Ascending aorta (tissue), 2 donors: ENCODE results near the gene TMC1. TPM values are rescaled to one million over a fixed set of nuclear protein-coding genes. Genes with fewer than 3 reads are reported as not detected.

Experiments used
- DNase-seq, 2 donors: peaks; one replicate each; pipeline ENCODE4 v3.0.0-alpha.2; 2019; ENCODE audit warnings: low spot score in 2 of 2
- H3K27ac ChIP-seq, 2 donors: fragments of 200-600 bp; sonication (generic); one replicate each; pipeline ENCODE4 v1.5.1; 2016 to 2017; ENCODE audit warnings: mild to moderate bottlenecking in 1 of 2
- H3K27me3 ChIP-seq: fragments of 200-600 bp; sonication (generic); one replicate; pipeline ENCODE4 v1.5.1; 2017
- H3K36me3 ChIP-seq, 2 donors: fragments of 200-600 bp; sonication (generic); one replicate each; pipeline ENCODE4 v1.5.1; 2016
- H3K4me1 ChIP-seq, 2 donors: fragments of 200-600 bp; sonication (generic); one replicate each; pipeline ENCODE4 v1.5.1; 2016 to 2017; ENCODE audit warnings: mild to moderate bottlenecking in 1 of 2
- H3K4me3 ChIP-seq, 2 donors: fragments of 200-600 bp; sonication (generic); one replicate each; pipeline ENCODE4 v1.5.1; 2016 to 2017; ENCODE audit warnings: mild to moderate bottlenecking in 1 of 2
- H3K9me3 ChIP-seq, 2 donors: fragments of 200-600 bp; sonication (generic); one replicate each; pipeline ENCODE4 v1.5.1; 2016
- CTCF ChIP-seq, 3 experiments: fragments of 200-600 bp in 2 of 3; fragments of 450-650 bp in 1 of 3; sonication (generic) in 2 of 3; IDR thresholded peaks; one replicate each; pipeline ENCODE4 v1.5.1; 2016 to 2019; ENCODE audit warnings: antibody characterized with exemption in 3 of 3, mild to moderate bottlenecking in 1 of 3, moderate library complexity in 1 of 3
- intact Hi-C: fragments of 100-400 bp; cut with DNase I; formaldehyde crosslinking; loops from one replicate; pipeline ENCODE4 v1.15.1; 2023
- total RNA-seq: library from RNA; depleted of rRNA; stranded (reverse); fragments of >200 nt; gene quantifications from one replicate; pipeline ENCODE4 v1.1.0, GENCODE V29; 2016

TMC1 gene
- total RNA-seq, 1 donor from 2014 or later: not detected

GRCh38 chr9:72874344-72874743 is 352.9 kb downstream of the TMC1 start:
- Histone ChIP-seq H3K27ac (peak overlapping the region; percentile 19 to 26), H3K4me1 (peaks cover 3 to 29% of the 10 kb centered on the region in 2 donors), H3K36me3 (no peaks in the 10 kb centered on the region), H3K27me3 (no peaks in the 10 kb centered on the region), H3K9me3 (no peaks in the 10 kb centered on the region), H3K4me3 (no peak overlapping the region)
- intact Hi-C loops: loop anchor here (5.0 kb wide), 1 partner anchor 208 kb away; no protein-coding TSS in a partner anchor
- TF ChIP-seq CTCF (IDR thresholded peaks at IDR 0.05): no peak
- no peak for DNase-seq

- no peaks in the 10 kb centered on the region for H3K36me3 ChIP-seq
- H3K9me3 ChIP-seq: no peaks in the 10 kb centered on the region
- H3K27me3 ChIP-seq: no peaks in the 10 kb centered on the region
- H3K4me3 ChIP-seq: no peak overlapping the region
- no peak for TF ChIP-seq CTCF (IDR thresholded peaks at IDR 0.05)
- peaks cover 3 to 29% of the 10 kb centered on the region in 2 donors for H3K4me1 ChIP-seq
- intact Hi-C loops: no loop called here
- H3K27ac ChIP-seq: peak overlapping the region; percentile 4 to 19
- DNase-seq: no peak
These were observed 353.8 kb downstream of the TMC1 start for GRCh38 chr9:72875221-72875620.

- H3K4me1 ChIP-seq: peaks cover 0 to 11% of the 10 kb centered on the region in 2 donors
- H3K27ac ChIP-seq: peak overlapping the region in 1 of 2 donors; percentile 73
- intact Hi-C loops: no loop called here
- H3K9me3 ChIP-seq: no peaks in the 10 kb centered on the region
- no peak overlapping the region for H3K4me3 ChIP-seq
- no peak for DNase-seq
- no peak for TF ChIP-seq CTCF (IDR thresholded peaks at IDR 0.05)
- H3K36me3 ChIP-seq: no peaks in the 10 kb centered on the region
- H3K27me3 ChIP-seq: no peaks in the 10 kb centered on the region
These were observed 359.4 kb downstream of the TMC1 start for GRCh38 chr9:72880821-72881220.

GRCh38 chr9:72882117-72882775 is 360.8 kb downstream of the TMC1 start:
- Histone ChIP-seq H3K4me3 (no peak overlapping the region), H3K27ac (peak overlapping the region; percentile 73 to 79)
- DNase-seq: peak in 1 of 2 donors; percentile 72

GRCh38 chr9:72883875-72884274 is 362.5 kb downstream of the TMC1 start:
- Histone ChIP-seq H3K4me1 (peaks cover 0 to 11% of the 10 kb centered on the region in 2 donors), H3K27me3 (no peaks in the 10 kb centered on the region), H3K9me3 (no peaks in the 10 kb centered on the region), H3K27ac (no peak overlapping the region), H3K4me3 (no peak overlapping the region), H3K36me3 (peaks cover 0 to 3% of the 10 kb centered on the region in 2 donors)
- TF ChIP-seq CTCF (IDR thresholded peaks at IDR 0.05): no peak
- no peak for DNase-seq
- intact Hi-C loops: no loop called here

More at GRCh38 chr9:72882117-72882775, 360.8 kb downstream of the TMC1 start:
- Histone ChIP-seq H3K27me3 (no peaks in the 10 kb centered on the region), H3K36me3 (no peaks in the 10 kb centered on the region), H3K9me3 (no peaks in the 10 kb centered on the region), H3K4me1 (peaks cover 0 to 11% of the 10 kb centered on the region in 2 donors)
- no peak for TF ChIP-seq CTCF (IDR thresholded peaks at IDR 0.05)
- intact Hi-C loops: no loop called here
